Gastroesophageal sphincter (tissue), 4 donors: ENCODE measurements around the gene LSAMP. TPM values are rescaled to one million over a fixed set of nuclear protein-coding genes. Genes with fewer than 3 reads are reported as not detected.
A peak's percentile ranks its signal among the peaks of the same experiment; 100 is the strongest.

Source experiments
- ATAC-seq: fragments of 150-250 bp; one replicate; pipeline ENCODE4 v1.9.1; 2016; ENCODE audit warnings: mild to moderate bottlenecking, moderate library complexity
- H3K27ac ChIP-seq, 4 donors: fragments of 200-600 bp; sonication (generic) in 3 of 4; 1 replicate in 3 of 4; 2 replicates in 1 of 4; pipeline ENCODE4 v1.5.1; 2016 to 2019
- H3K27me3 ChIP-seq: fragments of 200-600 bp; sonication (generic); one replicate; pipeline ENCODE4 v1.5.1; 2019
- H3K36me3 ChIP-seq, 2 donors: fragments of 200-600 bp; sonication (generic); one replicate each; pipeline ENCODE4 v1.5.1; 2019; ENCODE audit warnings: control low read depth in 1 of 2
- H3K4me1 ChIP-seq, 3 donors: fragments of 200-600 bp; sonication (generic); 1 replicate in 2 of 3; 2 replicates in 1 of 3; pipeline ENCODE4 v1.5.1; 2016 to 2019; ENCODE audit warnings: control low read depth in 2 of 3
- H3K4me3 ChIP-seq, 2 donors: fragments of 200-600 bp; sonication (generic); one replicate each; pipeline ENCODE4 v1.5.1; 2019; ENCODE audit warnings: mild to moderate bottlenecking in 1 of 2, moderate library complexity in 1 of 2
- H3K9me3 ChIP-seq, 3 donors: fragments of 200-600 bp; sonication (generic); one replicate each; pipeline ENCODE4 v1.5.1; 2017 to 2019; ENCODE audit warnings: control low read depth in 2 of 3
- CTCF ChIP-seq, 4 experiments: fragments of 200-600 bp in 2 of 4; fragments of 450-650 bp in 2 of 4; sonication (generic) in 1 of 4; IDR thresholded peaks; one replicate each; pipeline ENCODE4 v1.5.1; 2017 to 2019; ENCODE audit warnings: antibody characterized with exemption in 4 of 4, mild to moderate bottlenecking in 2 of 4, moderate library complexity in 2 of 4
- EP300 ChIP-seq: sonication (generic); formaldehyde crosslinking; IDR thresholded peaks from one replicate; pipeline ENCODE4 v1.6.1; 2017; ENCODE audit warnings: antibody characterized with exemption, mild to moderate bottlenecking
- POLR2A ChIP-seq, 2 donors: fragments of 450-650 bp; IDR thresholded peaks; one replicate each; pipeline ENCODE4 v1.6.1; 2017; ENCODE audit warnings: antibody characterized with exemption in 2 of 2, mild to moderate bottlenecking in 2 of 2, moderate library complexity in 1 of 2
- POLR2AphosphoS5 ChIP-seq: sonication (generic); formaldehyde crosslinking; IDR thresholded peaks from one replicate; pipeline ENCODE4 v1.6.1; 2017; ENCODE audit warnings: antibody characterized with exemption
- WGBS, 2 donors: methylation state at CpG; one replicate each; pipeline ENCODE4 v1.1.5; 2018; ENCODE audit warnings: low coverage in 1 of 2; 5-methylcytosine and 5-hydroxymethylcytosine counted together
- total RNA-seq, 4 donors: library from RNA; depleted of rRNA; stranded (reverse); fragments of >200 nt; gene quantifications; one replicate each; pipeline ENCODE4 v1.1.0, GENCODE V29; 2016

LSAMP gene
- total RNA-seq, 4 donors from 2014 or later = 1.5 to 9.3 (median 3.6) TPM

GRCh38 chr3:115890579-115890978, 554.7 kb downstream of the LSAMP start:
- H3K27ac ChIP-seq = no peak overlapping the region
- H3K4me3 ChIP-seq = no peak overlapping the region
- no peaks in the 10 kb centered on the region for H3K9me3 ChIP-seq
- H3K4me1 ChIP-seq = no peaks in the 10 kb centered on the region
- WGBS, 2 donors = 58 to 75% methylated on average over 2 of the region's 2 CpGs
- no peak for ATAC-seq
- TF ChIP-seq CTCF (IDR thresholded peaks at IDR 0.05) (no peak), POLR2A (IDR thresholded peaks at IDR 0.05) (no peak), EP300 (no peak), POLR2AphosphoS5 (no peak)
- no peaks in the 10 kb centered on the region for H3K36me3 ChIP-seq
- H3K27me3 ChIP-seq = no peaks in the 10 kb centered on the region

DNA sequence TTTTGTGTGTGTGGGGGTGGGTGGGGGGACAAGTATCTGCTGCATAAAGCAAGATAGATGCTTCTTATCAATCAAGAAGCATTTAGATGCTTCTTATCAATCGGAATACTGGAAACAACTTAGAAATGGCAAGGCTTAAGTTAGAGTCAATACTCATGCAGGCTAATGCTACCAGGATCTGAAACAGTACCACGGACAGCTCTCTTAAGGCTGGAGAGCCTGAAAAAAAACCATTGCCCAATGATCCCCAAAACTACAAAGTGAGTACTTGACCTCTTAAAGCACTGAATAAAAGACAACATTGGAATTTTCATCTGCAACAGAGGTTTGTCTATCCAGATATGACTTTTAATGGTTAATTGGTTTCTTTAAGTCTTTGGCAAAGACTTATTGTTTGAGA, 559.7 kb downstream of the LSAMP start:
- H3K4me3 ChIP-seq = no peak overlapping the region
- H3K9me3 ChIP-seq = no peaks in the 10 kb centered on the region
- H3K4me1 ChIP-seq = no peaks in the 10 kb centered on the region
- H3K27me3 ChIP-seq = no peaks in the 10 kb centered on the region
- no peak for TF ChIP-seq POLR2A (IDR thresholded peaks at IDR 0.05)
- no peak for TF ChIP-seq CTCF (IDR thresholded peaks at IDR 0.05)
- TF ChIP-seq POLR2AphosphoS5 = no peak
- no peak for TF ChIP-seq EP300
- H3K36me3 ChIP-seq = no peaks in the 10 kb centered on the region
- 65 to 74% methylated on average over 2 of the region's 2 CpGs for WGBS, 2 donors
- H3K27ac ChIP-seq = no peak overlapping the region
- no peak for ATAC-seq

- no peak for TF ChIP-seq POLR2AphosphoS5
- TF ChIP-seq POLR2A (IDR thresholded peaks at IDR 0.05) = no peak
- no peak for TF ChIP-seq EP300
- TF ChIP-seq CTCF (IDR thresholded peaks at IDR 0.05) = no peak
- no peak for ATAC-seq
- peak overlapping the region; percentile 24 to 25 for H3K4me3 ChIP-seq
- WGBS, 2 donors = 0 to 15% methylated on average over 1 of the region's 1 CpG
- H3K9me3 ChIP-seq = no peaks in the 10 kb centered on the region
- H3K36me3 ChIP-seq = no peaks in the 10 kb centered on the region
- H3K27ac ChIP-seq = no peak overlapping the region
- H3K27me3 ChIP-seq = no peaks in the 10 kb centered on the region
- peaks cover 0 to 15% (median 0%) of the 10 kb centered on the region in 3 donors for H3K4me1 ChIP-seq
These were observed 567.7 kb downstream of the LSAMP start for GRCh38 chr3:115877615-115877899.

DNA sequence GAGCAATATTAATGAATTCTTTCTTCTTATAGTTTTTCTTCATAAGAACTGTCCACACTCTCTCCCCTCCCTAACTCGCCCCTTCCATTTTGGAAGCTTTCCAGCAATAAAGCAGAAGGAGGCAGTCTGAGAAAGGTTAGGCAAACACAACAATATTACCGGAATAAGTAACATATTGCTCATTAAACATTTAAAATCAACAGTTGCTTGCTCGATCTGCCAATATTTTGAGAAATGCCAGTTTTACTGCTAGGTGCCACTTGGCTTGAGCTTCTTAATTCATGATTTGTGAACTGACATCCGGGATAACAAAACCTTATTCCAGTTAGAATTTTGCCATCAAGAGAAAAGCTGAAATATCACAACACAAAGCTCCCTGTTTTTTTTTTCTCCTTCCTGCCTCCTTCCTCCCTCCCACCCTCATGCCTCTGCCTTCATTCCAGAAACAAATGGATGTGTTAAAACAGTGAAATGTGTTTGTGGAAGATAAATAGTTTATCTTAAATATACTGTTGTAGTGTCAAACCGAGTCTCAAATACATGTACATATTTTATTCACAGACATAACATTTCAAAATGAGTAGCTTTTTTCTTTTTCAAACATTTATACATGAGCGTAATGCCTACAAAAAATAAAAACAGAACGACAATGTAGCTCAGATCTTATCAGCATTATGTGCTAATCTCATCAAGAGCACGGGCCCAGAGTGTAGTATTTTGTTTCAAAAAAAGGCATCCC, 568.2 kb downstream of the LSAMP start:
- TF ChIP-seq EP300 (no peak), POLR2AphosphoS5 (no peak), POLR2A (IDR thresholded peaks at IDR 0.05) (no peak), CTCF (IDR thresholded peaks at IDR 0.05) (no peak)
- H3K27ac ChIP-seq = no peak overlapping the region
- WGBS, 2 donors = 4 to 11% methylated on average over 8 of the region's 8 CpGs
- H3K4me1 ChIP-seq = peaks cover 0 to 15% (median 0%) of the 10 kb centered on the region in 3 donors
- peak overlapping the region; percentile 24 to 25 for H3K4me3 ChIP-seq
- H3K27me3 ChIP-seq = no peaks in the 10 kb centered on the region
- no peak for ATAC-seq
- H3K9me3 ChIP-seq = no peaks in the 10 kb centered on the region
- no peaks in the 10 kb centered on the region for H3K36me3 ChIP-seq

- Histone ChIP-seq H3K36me3 (no peaks in the 10 kb centered on the region), H3K9me3 (no peaks in the 10 kb centered on the region), H3K4me3 (no peak overlapping the region), H3K27ac (no peak overlapping the region), H3K27me3 (no peaks in the 10 kb centered on the region), H3K4me1 (peaks cover 0 to 15% (median 0%) of the 10 kb centered on the region in 3 donors)
- TF ChIP-seq POLR2A (IDR thresholded peaks at IDR 0.05) (no peak), POLR2AphosphoS5 (no peak), CTCF (IDR thresholded peaks at IDR 0.05) (no peak), EP300 (no peak)
- 75 to 85% methylated on average over 1 of the region's 1 CpG for WGBS, 2 donors
- no peak for ATAC-seq
These were observed 569.8 kb downstream of the LSAMP start for GRCh38 chr3:115875460-115875859.
